Activated CD8-positive, alpha-beta T cell treated with anti-CD3 and anti-CD28 coated beads for 36 hours (primary cell): ENCODE data around the gene ADAM22. TPM values are rescaled to one million over a fixed set of nuclear protein-coding genes. Genes with fewer than 3 reads are reported as not detected.

Experiments used
- ATAC-seq: fragments of 200-7000 bp; cut with Tn5 transposase; one replicate; pipeline ENCODE4 v1.10.0; 2021; ENCODE audit warnings: mild to moderate bottlenecking, moderate library complexity
- CTCF ChIA-PET: fragments of 350-600 bp; sonication (Branson Sonifier 250); formaldehyde crosslinking; loops from one replicate; lab custom pipeline; 2021; ENCODE audit warnings: antibody characterized with exemption; lab: Charles Lee
- POLR2A ChIA-PET: fragments of 350-600 bp; sonication (Branson Sonifier 250); formaldehyde crosslinking; loops from one replicate; lab custom pipeline; 2021; ENCODE audit warnings: antibody characterized with exemption; lab: Charles Lee
- DNase-seq: peaks from one replicate; pipeline ENCODE4 v3.0.0-alpha.2; 2020
- H3K27ac Mint-ChIP-seq: one replicate; pipeline ENCODE4 v1.8.0; 2021; ENCODE audit warnings: mild to moderate bottlenecking, mixed read lengths
- H3K27me3 Mint-ChIP-seq: one replicate; pipeline ENCODE4 v1.8.0; 2021; ENCODE audit warnings: mixed read lengths
- H3K36me3 Mint-ChIP-seq: one replicate; pipeline ENCODE4 v1.8.0; 2021; ENCODE audit warnings: low read depth, mixed read lengths
- H3K4me1 Mint-ChIP-seq: one replicate; pipeline ENCODE4 v1.8.0; 2021; ENCODE audit warnings: low read depth, mixed read lengths
- H3K4me3 Mint-ChIP-seq: one replicate; pipeline ENCODE4 v1.8.0; 2021; ENCODE audit warnings: mild to moderate bottlenecking, moderate library complexity, mixed read lengths
- H3K9me3 Mint-ChIP-seq: one replicate; pipeline ENCODE4 v1.8.0; 2021; ENCODE audit warnings: mixed read lengths
- intact Hi-C: fragments of 100-400 bp; cut with micrococcal nuclease; formaldehyde crosslinking; loops from one replicate; pipeline ENCODE4 v1.10.0; 2022
- total RNA-seq, 2 experiments: library from RNA; stranded (reverse); gene quantifications; one replicate each; pipeline ENCODE4 v1.2.3, GENCODE V29; 2021
- TF ChIP-seq, protein P1 (sequence below): fragments of 200-600 bp; IDR thresholded peaks from one replicate; pipeline ENCODE4 v1.8.0; 2022; ENCODE audit warnings: antibody characterized with exemption, mild to moderate bottlenecking

Gene ADAM22
- total RNA-seq, 2 experiments from 2014 or later: 2.3 to 3.0 TPM

- no peaks in the 10 kb centered on the region for H3K9me3 Mint-ChIP-seq
- TF ChIP-seq, protein P1, sequence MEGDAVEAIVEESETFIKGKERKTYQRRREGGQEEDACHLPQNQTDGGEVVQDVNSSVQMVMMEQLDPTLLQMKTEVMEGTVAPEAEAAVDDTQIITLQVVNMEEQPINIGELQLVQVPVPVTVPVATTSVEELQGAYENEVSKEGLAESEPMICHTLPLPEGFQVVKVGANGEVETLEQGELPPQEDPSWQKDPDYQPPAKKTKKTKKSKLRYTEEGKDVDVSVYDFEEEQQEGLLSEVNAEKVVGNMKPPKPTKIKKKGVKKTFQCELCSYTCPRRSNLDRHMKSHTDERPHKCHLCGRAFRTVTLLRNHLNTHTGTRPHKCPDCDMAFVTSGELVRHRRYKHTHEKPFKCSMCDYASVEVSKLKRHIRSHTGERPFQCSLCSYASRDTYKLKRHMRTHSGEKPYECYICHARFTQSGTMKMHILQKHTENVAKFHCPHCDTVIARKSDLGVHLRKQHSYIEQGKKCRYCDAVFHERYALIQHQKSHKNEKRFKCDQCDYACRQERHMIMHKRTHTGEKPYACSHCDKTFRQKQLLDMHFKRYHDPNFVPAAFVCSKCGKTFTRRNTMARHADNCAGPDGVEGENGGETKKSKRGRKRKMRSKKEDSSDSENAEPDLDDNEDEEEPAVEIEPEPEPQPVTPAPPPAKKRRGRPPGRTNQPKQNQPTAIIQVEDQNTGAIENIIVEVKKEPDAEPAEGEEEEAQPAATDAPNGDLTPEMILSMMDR: no peak
- no peaks in the 10 kb centered on the region for H3K27me3 Mint-ChIP-seq
- intact Hi-C loops: loop anchor here (5.0 kb wide), 1 partner anchor 338 kb away; the partner anchor contains the start of genes DBF4 and SLC25A40
- no peak for DNase-seq
- no peak overlapping the region for H3K27ac Mint-ChIP-seq
- POLR2A ChIA-PET: no interaction called here
- CTCF ChIA-PET: no interaction called here
- H3K36me3 Mint-ChIP-seq: peaks cover 34% of the 10 kb centered on the region
- H3K4me3 Mint-ChIP-seq: no peak overlapping the region
- ATAC-seq: no peak
- peaks cover 25% of the 10 kb centered on the region for H3K4me1 Mint-ChIP-seq
These were observed 281.2 kb downstream of the ADAM22 start for GRCh38 chr7:88215295-88215694.

DNA sequence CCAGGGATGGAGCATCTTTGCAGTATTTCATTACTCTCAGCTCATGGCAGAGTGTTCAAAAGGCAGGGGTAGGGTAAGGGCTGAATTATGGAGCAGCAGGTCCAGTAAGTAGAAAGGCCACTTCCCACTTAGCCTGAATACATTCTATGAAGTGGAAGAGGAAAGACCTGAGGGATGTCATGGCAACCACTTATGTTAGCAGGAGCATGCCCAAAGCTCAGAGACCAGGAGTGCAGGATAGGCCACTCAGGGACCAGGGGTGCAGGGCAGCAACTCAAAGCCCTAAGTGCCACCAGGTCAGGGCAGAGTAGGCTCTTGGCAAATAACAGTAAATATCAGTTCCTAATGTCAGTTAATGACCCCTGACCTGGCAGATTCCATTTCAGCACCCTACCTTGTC, 282.2 kb downstream of the ADAM22 start:
- no peak overlapping the region for H3K4me3 Mint-ChIP-seq
- H3K27ac Mint-ChIP-seq: peak overlapping the region; percentile 32
- CTCF ChIA-PET: interaction anchor here (1.1 kb wide), 1 partner anchor 129 kb away, joined by 3 read pairs; no protein-coding TSS in a partner anchor
- no peak for ATAC-seq
- POLR2A ChIA-PET: no interaction called here
- H3K4me1 Mint-ChIP-seq: peaks cover 30% of the 10 kb centered on the region
- no peaks in the 10 kb centered on the region for H3K9me3 Mint-ChIP-seq
- no peak for DNase-seq
- H3K36me3 Mint-ChIP-seq: peaks cover 31% of the 10 kb centered on the region
- intact Hi-C loops: loop anchor here (5.0 kb wide), 1 partner anchor 339 kb away; the partner anchor contains the start of genes DBF4 and SLC25A40
- H3K27me3 Mint-ChIP-seq: no peaks in the 10 kb centered on the region
- TF ChIP-seq, protein P1: no peak

DNA sequence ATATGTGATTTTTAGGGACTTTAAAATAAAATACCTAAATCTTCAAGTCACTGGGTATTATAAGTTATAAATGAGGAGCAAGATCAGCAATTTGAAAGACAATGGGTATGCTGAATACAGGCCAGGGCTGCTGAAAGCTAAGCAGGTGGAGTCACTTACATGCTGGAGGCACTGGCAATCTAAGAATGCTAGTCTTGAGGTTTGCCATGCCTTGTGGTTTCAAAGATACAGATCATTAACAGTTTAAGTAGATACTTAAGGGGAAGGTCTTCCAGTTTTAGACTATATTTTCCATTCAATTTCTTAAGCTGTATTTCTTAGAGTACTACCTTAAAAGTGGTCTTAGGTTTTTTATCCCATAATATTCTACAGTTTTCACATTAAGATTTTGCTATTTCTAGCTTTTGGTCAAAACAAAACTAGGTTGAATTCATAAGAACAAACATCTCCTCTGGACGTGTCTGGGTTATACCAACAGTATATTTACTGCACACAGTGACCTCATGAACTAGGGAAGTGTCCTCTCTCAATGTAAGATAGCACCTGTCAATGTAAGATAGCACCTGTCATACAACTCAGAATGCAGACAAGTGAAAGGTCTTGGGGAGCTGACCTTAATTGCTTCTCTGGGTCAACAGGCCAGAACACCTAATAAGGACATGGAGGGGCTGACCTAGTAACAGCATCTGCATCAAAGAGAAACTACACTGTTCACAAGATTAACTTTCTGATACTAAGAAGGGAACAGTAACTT, 283.8 kb downstream of the ADAM22 start:
- DNase-seq (peak; percentile 26), ATAC-seq (peak; percentile 5)
- intact Hi-C loops: loop anchor here (5.0 kb wide), 1 partner anchor 341 kb away; the partner anchor contains the start of genes DBF4 and SLC25A40
- peaks cover 29% of the 10 kb centered on the region for H3K36me3 Mint-ChIP-seq
- peak overlapping the region; percentile 93 for H3K27ac Mint-ChIP-seq
- peak overlapping the region; percentile 86 for H3K4me3 Mint-ChIP-seq
- ChIA-PET CTCF (interaction anchor here (0.7 kb wide), 1 partner anchor 10 kb away, joined by 3 read pairs; no protein-coding TSS in a partner anchor), POLR2A (interaction anchor here (0.9 kb wide), 1 partner anchor 13 kb away, joined by 3 read pairs; no protein-coding TSS in a partner anchor)
- no peaks in the 10 kb centered on the region for H3K27me3 Mint-ChIP-seq
- TF ChIP-seq, protein P1: no peak
- no peaks in the 10 kb centered on the region for H3K9me3 Mint-ChIP-seq
- H3K4me1 Mint-ChIP-seq: peaks cover 30% of the 10 kb centered on the region

DNA sequence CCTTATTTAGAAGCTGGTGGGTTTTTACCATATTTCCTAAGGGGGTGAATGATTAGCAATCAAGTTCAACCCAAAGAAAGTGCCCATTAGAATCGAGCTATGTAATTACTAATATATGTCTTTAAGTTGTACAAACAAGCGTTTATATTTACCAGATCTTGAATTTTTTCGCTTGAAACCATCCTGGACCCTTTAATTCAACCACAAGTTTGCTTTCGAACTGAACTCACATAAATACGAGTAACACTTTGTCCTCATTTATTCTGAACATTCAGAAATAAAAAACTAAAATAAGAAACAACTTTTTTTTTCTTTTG, 284.3 kb downstream of the ADAM22 start:
- H3K27ac Mint-ChIP-seq: peak overlapping the region; percentile 93
- no peaks in the 10 kb centered on the region for H3K9me3 Mint-ChIP-seq
- intact Hi-C loops: loop anchor here (5.0 kb wide), 1 partner anchor 341 kb away; the partner anchor contains the start of genes DBF4 and SLC25A40
- H3K36me3 Mint-ChIP-seq: peaks cover 27% of the 10 kb centered on the region
- TF ChIP-seq, protein P1: no peak
- POLR2A ChIA-PET: interaction anchor here (0.9 kb wide), 1 partner anchor 13 kb away, joined by 3 read pairs; no protein-coding TSS in a partner anchor
- peak overlapping the region; percentile 86 for H3K4me3 Mint-ChIP-seq
- ATAC-seq (no peak), DNase-seq (no peak)
- H3K4me1 Mint-ChIP-seq: peaks cover 30% of the 10 kb centered on the region
- H3K27me3 Mint-ChIP-seq: no peaks in the 10 kb centered on the region
- CTCF ChIA-PET: interaction anchor here (0.7 kb wide), 1 partner anchor 11 kb away, joined by 3 read pairs; no protein-coding TSS in a partner anchor
